Pulmonary artery endothelial cell (primary cell): Measurements from ENCODE around the gene PEX16. TPM values are rescaled to one million over a fixed set of nuclear protein-coding genes. Genes with fewer than 3 reads are reported as not detected.
A peak's percentile ranks its signal among the peaks of the same experiment; 100 is the strongest.
"Not testable (repeated sequence)": the region's sequence is repeated elsewhere in the genome, so short reads cannot be mapped to it uniquely, and the experiment has no call there.

ENCODE experiments used
- DNase-seq: peaks from one replicate; pipeline ENCODE4 v3.0.0-alpha.2; 2011; ENCODE audit warnings: low read depth, low spot score
- total RNA-seq: library from RNA; depleted of rRNA; stranded (reverse); fragments of >200 nt; gene quantifications from 2 replicates; pipeline ENCODE4 v1.2.3, GENCODE V29; 2014

The PEX16 gene
- total RNA-seq, 1 donor from 2014 or later: 30.5 TPM

DNA sequence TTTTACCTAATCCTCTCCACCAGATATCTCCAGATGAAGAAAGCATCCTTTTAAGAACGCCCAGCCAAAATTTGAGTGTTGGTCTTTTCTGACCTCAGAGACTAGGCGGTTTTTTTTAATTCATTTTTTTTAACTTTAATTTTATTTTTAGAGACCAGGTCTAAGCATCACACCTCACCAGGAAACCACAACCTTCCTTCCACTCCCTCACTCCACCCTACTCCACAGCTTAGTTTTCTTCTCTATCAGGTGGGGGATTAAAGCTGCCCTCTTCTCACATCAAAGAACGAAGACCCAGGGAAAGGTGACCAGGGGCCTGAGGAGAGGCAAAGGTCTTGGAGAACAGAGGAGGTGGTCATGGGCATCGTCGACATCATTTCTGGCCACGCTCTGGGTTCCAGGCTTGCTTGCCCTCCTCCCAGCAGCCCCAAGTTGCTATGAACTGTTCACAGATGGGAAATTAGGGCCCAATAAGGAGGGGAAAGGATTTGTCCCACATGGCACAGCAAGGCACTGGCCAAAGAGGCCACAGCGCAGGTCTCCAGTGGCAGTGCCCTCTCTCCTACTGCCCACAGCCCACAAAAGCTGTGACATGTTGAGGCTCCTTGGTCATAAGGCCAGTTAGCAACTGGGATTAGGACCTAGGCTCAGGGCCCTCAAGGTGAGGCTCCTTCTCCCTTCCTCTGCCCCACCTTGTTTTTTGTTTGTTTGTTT lies 1.4 kb upstream of the PEX16 start:
- no peak for DNase-seq

GRCh38 chr11:45918331-45918941 lies 759 bp upstream of the PEX16 start:
- peak; percentile 30 for DNase-seq

DNA sequence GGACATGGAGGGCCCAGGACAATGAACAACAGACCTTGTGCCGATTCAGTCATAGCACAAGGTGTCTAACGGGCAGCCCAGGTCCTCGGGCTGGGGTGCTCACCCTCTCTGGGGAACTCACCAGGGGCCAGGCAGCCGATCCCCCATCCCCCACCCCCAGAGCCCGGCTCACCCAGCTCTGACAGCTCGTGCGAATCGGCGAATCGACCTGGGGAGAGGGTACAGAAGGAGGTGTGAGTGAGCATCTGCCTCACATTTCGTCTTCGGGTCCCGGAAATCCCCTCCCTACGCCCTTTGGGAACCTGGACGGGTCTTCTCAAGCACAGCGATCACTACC lies 423 bp downstream of the PEX16 start:
- no peak for DNase-seq

DNA sequence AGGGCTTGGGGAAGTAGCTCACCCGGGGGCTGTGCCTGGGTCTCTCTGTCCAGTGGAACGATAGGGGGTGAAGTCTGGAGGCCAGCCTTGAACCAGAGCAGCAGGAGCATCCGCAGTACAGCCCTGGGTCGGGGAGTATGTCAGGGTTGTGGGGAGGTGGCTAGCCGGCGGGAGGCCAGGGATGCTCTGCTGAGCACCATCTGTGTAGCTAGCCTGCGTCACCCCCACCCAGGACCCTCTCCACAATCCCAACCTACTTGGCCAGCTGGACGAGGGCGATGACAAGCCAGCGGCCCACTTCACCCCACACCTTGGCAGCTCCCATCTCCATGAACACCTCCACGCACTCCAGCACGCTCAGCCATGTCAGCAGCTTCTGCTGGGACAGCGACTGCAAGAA lies 2.2 kb downstream of the PEX16 start:
- no peak for DNase-seq

- DNase-seq: no peak
Observed at GRCh38 chr11:45913942-45914635, 3.6 kb downstream of the PEX16 start.

DNA sequence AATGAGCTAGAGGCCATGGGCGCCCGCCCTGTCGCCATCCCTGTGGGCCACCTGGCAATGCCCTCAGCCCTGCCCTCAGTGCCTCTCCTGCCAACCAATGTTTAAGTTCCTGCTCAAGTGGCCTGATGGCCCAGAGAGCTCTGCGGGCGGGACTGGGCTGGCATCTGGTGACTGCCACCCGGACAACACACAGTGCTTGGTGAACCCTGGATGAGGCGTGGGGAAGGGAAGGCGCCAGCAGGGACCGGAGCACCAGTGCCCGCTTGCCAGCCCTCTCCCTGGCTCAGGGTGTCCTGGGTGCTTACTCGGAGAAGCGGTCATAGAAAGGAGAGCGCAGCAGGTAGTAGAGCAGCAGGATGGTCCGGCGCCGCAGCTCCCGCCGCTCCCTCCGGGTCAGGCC lies 4.2 kb downstream of the PEX16 start:
- DNase-seq: no peak

GRCh38 chr11:45910623-45911022 lies 7.1 kb downstream of the PEX16 start:
- DNase-seq: no peak

DNA sequence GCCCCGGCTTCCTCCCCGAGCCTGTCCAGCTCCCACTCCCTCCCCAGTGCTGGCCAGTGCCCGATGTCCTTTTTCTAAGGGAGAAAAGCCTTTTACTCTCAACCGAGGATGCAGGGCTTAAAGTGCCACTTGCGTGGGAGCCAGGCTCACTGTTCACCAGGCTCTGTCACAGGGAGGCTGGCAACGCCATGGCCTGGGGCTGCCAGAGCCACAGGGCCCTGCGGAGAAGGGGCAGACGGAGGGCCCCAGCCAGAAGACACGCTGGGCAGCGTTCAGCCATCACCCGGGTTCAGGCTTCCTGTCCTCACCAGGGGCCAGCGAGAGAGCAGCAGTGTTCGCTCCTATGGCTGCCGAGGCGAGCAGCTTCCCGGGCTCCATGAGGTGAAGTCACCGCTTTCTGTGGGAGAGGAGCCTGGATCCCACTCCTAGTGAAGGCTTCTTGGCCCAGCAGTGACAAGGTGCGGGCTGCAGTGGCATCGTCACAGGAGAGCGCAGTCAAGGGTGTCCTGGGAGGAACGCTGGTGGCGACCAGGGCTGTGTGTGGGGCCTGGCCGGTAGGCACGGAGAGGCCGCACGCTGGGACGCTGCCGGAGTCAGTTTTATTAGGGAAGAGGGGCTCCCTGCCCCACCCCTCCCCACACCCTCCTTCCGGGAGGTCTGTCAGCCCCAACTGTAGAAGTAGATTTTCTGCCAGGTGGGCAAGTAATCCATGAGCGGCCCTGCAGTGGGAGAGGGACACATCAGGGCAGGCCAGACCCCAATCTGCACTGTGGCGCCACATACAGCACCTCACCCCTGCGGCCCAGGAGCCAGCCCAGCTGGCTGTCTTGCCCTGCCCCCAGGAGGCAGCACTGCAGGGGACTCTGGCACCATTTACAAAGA lies 7.8 kb downstream of the PEX16 start:
- no peak for DNase-seq

- DNase-seq: no peak
Observed at GRCh38 chr11:45907911-45908370, 9.7 kb downstream of the PEX16 start.

DNA sequence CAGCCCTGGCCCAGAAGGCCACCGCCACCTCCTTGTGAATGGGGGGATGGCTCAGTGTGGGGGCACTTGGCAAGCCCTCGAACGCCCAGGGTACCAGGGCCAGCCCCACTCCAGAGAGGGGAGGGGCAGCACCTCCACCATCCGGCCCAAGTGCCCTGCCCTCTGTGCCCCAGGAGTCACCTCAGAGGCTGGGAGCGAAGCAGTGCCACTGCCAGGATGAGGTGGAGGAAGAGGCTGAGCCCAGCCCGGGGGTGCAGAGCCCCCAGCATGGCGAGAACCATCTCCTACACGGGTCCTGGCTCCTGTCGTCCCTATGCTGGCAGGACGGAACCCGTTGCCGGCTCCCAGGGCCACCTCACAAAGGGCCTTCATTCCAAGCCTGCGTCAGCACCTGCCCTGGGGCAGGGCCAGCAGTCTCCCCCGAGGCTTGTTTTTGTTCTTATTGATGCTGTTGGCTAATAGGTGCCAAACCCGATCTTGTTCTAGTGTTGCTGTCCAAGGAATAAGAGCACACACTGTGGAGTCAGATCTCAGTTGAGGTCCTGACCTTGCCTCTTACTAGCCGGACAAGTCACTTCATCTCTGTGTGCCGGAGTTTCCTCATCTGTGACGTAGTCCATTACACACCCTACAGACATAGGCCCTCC lies 10.6 kb downstream of the PEX16 start, which contains the start of gene FREY1:
Gene FREY1 (minus strand): TSS at position 307 of the 647 bp plus-strand sequence. CDS start 26 bp downstream, at position 281.
- DNase-seq: no peak

DNA sequence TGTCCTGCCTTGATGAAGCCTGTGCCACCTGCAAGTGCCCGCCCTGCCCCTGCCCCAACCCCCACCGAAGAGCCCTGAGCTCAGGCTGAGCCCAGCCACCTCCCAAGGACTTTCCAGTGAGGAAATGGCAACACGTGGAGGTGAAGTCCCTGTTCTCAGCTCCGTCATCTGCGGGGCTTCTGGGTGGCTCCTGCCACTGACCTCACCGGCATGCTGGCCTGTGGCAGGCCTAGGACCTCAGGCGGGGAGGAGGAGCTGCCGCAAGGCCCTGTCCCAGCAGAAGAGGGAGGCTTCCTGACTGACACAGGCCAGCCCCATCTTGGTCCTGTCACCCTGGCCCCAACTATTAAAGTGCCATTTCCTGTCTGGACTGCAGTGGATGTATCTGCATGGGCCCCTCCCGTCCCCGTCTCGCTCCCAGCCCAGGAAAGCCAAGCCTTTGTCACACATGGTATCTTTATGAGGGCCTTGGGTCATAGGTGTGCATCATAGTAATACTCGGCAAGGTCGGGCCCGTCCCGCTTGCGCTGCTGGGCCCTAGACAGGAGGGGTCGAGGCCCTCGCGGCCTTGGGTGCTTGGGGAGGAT lies 11.5 kb downstream of the PEX16 start:
- no peak for DNase-seq

- DNase-seq: not testable (repeated sequence)
Observed at GRCh38 chr11:45905576-45905975, 12.1 kb downstream of the PEX16 start.

- DNase-seq: no peak
Observed at GRCh38 chr11:45905095-45905494, 12.6 kb downstream of the PEX16 start.

DNA sequence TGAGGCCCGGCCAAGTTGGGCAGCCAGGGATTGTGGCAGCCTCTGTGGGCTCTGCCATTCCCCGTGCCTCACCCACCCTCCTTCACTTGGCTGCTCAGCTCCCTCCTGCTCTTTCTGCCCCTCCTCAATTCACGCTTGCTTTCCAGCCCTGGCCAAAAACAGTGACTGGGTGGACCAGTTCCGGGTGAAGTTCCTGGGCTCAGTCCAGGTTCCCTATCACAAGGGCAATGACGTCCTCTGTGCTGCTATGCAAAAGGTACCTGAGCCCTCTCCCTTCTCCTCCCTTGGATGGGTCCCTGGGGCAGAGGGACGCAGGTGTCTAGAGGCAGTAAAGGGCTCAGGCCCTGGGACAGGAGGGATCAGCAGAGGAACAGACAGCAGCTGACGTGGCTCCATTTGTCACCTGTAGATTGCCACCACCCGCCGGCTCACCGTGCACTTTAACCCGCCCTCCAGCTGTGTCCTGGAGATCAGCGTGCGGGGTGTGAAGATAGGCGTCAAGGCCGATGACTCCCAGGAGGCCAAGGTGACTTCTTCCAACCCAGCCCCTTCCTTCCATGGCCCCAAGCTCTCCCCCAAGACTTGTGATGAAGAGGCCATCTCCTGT lies 13.3 kb downstream of the PEX16 start:
- DNase-seq: no peak

DNA sequence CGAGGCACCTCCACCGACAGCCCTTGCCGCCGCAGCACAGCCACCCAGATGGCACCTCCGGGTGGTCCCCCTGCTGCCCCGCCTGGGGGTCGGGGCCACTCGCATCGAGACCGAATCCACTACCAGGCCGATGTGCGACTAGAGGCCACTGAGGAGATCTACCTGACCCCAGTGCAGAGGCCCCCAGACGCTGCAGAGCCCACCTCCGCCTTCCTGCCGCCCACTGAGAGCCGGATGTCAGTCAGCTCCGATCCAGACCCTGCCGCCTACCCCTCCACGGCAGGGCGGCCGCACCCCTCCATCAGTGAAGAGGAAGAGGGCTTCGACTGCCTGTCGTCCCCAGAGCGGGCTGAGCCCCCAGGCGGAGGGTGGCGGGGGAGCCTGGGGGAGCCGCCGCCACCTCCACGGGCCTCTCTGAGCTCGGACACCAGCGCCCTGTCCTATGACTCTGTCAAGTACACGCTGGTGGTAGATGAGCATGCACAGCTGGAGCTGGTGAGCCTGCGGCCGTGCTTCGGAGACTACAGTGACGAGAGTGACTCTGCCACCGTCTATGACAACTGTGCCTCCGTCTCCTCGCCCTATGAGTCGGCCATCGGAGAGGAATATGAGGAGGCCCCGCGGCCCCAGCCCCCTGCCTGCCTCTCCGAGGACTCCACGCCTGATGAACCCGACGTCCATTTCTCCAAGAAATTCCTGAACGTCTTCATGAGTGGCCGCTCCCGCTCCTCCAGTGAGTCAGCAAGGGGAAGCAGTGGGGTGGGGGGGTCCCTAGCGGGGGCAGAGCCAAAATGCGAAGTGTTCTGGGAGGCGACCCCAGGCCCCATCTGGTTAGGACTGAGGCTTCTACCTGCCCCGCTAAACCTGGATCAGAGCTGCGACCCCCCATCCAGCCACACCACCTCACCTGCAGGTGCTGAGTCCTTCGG lies 15.0 kb downstream of the PEX16 start:
- no peak for DNase-seq

DNA sequence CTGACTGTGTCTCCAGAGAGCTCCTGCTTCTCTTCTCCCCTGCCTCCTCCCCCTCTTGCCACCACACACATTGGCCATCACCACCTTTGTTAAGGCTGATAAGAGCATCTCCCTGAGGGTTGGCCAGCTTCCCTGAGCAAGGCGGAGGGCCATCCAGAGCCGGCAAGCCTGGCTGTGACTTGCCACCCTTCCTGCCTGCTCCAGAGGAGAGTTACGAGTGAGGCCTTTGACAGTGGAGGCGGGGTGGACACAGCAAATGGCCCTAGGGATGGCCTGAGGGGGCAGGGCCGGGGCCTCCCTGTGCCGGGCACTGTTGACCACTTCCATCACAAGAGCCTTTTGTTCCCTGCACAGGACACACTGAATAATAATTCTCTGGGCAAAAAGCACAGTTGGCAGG lies 16.1 kb downstream of the PEX16 start:
- DNase-seq: no peak

DNA sequence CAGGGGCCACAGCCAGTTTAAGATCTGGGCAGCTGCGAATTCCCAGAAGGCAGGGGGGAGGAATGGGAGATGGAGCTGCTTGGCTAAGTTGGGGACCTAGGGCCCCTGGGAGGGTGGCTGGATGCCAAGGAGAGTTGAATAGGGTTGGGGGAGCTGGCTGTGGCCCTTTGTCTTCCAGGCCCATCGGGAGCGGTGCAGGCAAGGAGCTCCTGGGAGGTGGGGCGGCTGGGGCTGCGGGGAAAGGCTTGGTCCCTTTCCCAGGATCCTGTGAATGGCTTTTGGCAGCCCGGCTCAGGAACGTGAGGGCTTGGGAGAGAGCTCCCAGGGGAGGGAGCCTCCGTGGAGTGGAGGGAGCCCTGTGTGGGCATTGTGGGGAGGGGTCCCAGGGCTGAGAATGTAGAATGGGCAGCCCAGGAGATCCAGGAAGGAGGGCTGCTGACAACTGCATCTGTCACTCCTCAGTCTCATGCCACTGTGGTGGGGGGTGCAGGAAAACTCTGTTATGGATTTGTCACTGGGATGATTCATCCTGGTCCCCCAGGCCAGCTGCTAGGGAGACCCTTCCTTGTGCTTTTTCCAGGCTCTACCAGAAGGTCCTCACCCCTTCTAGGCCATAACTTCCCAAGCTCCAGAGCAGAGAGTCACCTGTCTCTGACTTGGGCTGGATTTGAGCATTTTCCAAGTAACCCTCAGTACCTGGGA lies 16.6 kb downstream of the PEX16 start:
- no peak for DNase-seq

DNA sequence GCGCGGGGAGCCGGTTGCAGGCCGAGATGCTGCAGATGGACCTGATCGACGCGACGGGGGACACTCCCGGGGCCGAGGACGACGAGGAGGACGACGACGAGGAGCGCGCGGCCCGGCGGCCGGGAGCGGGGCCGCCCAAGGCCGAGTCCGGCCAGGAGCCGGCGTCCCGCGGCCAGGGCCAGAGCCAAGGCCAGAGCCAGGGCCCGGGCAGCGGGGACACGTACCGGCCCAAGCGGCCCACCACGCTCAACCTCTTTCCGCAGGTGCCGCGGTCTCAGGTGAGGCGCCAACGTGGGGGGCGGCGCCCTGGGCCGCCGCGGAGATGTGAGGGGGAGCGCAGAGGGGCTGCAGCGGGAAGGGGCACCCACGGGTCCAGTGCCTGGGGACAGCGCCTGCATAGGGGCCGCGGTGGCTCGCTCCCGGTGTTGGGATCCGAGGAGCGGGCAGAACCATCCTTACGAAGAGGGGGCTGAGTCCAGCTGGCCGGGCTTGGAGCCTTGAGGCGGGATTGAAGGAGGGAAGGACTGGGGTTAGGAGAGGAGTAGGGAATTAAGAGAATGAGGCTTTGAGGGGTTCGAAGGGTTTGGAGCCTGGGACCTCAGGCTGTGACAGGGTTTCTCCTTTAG lies 17.4 kb downstream of the PEX16 start:
- DNase-seq: not testable (repeated sequence)
